ENCODE measurements around the gene BSG.

- TF ChIP-seq CTCF (IDR thresholded peaks at IDR 0.05) = peak in 1 of 3 experiments; percentile 14
- TF ChIP-seq POLR2AphosphoS5 (IDR thresholded peaks at IDR 0.05) = peak in 1 of 2 donors; percentile 78
Measured at GRCh38 chr19:531009-531752, 41.2 kb upstream of the BSG start.

Measured in esophagus muscularis mucosa (tissue), 3 donors.